Femur (tissue), 1 donor: ENCODE data around the gene NKD1.

Experiments used
- DNase-seq: peaks from one replicate; pipeline ENCODE4 v3.0.0-alpha.2; 2017

The NKD1 gene

GRCh38 chr16:50603206-50604064 lies 55.2 kb downstream of the NKD1 start:
- peak; percentile 75 for DNase-seq

GRCh38 chr16:50604065-50604418 lies 55.8 kb downstream of the NKD1 start:
- DNase-seq, result no peak

GRCh38 chr16:50604610-50605009 lies 56.4 kb downstream of the NKD1 start:
- DNase-seq, result no peak

- DNase-seq, result no peak
These were observed 57.7 kb downstream of the NKD1 start for GRCh38 chr16:50605733-50606430.

GRCh38 chr16:50606431-50607050 lies 58.3 kb downstream of the NKD1 start:
- DNase-seq, result no peak

GRCh38 chr16:50607051-50607431 lies 58.8 kb downstream of the NKD1 start:
- DNase-seq, result no peak

GRCh38 chr16:50607447-50607846 lies 59.3 kb downstream of the NKD1 start:
- DNase-seq, result no peak

- DNase-seq, result no peak
These were observed 59.9 kb downstream of the NKD1 start for GRCh38 chr16:50607970-50608557.

- no peak for DNase-seq
These were observed 60.9 kb downstream of the NKD1 start for GRCh38 chr16:50609049-50609448.

GRCh38 chr16:50609471-50609870 lies 61.3 kb downstream of the NKD1 start:
- peak; percentile 65 for DNase-seq

- DNase-seq, result peak; percentile 59
These were observed 62.4 kb downstream of the NKD1 start for GRCh38 chr16:50610331-50611262.

GRCh38 chr16:50611332-50611934 lies 63.2 kb downstream of the NKD1 start:
- no peak for DNase-seq

GRCh38 chr16:50611995-50612848 lies 64.0 kb downstream of the NKD1 start:
- DNase-seq, result no peak

- no peak for DNase-seq
These were observed 64.6 kb downstream of the NKD1 start for GRCh38 chr16:50612849-50613198.

GRCh38 chr16:50613281-50613963 lies 65.2 kb downstream of the NKD1 start:
- DNase-seq, result peak; percentile 63

GRCh38 chr16:50613964-50614474 lies 65.8 kb downstream of the NKD1 start:
- no peak for DNase-seq

- DNase-seq, result no peak
These were observed 66.9 kb downstream of the NKD1 start for GRCh38 chr16:50614955-50615724.

- peak; percentile 48 for DNase-seq
These were observed 67.7 kb downstream of the NKD1 start for GRCh38 chr16:50615891-50616290.

GRCh38 chr16:50616386-50616785 lies 68.2 kb downstream of the NKD1 start:
- DNase-seq, result no peak
